H9 (cell line): Measurements from ENCODE around the gene CEP55. TPM values are rescaled to one million over a fixed set of nuclear protein-coding genes. Genes with fewer than 3 reads are reported as not detected.
"Not testable (repeated sequence)": the region's sequence is repeated elsewhere in the genome, so short reads cannot be mapped to it uniquely, and the experiment has no call there.

Experiments
- DNase-seq: peaks from one replicate; pipeline ENCODE4 v3.0.0-alpha.2; 2017
- H2AFZ ChIP-seq: one replicate; pipeline ENCODE4 v1.6.1; 2013; ENCODE audit warnings: mild to moderate bottlenecking, low read length, control low read depth, moderate library complexity
- H2AK5ac ChIP-seq: 2 replicates; pipeline ENCODE4 v1.6.1; 2013; ENCODE audit warnings: low read length, control low read depth, mixed read lengths; ENCODE audit not compliant: insufficient read length
- H2BK120ac ChIP-seq: one replicate; pipeline ENCODE4 v1.6.1; 2013; ENCODE audit warnings: low read depth, mild to moderate bottlenecking, low read length, control low read depth, inconsistent platforms; ENCODE audit not compliant: poor library complexity, severe bottlenecking
- H2BK12ac ChIP-seq: 2 replicates; pipeline ENCODE4 v1.6.1; 2013; ENCODE audit warnings: low read length, control low read depth, mixed read lengths, low read depth; ENCODE audit not compliant: insufficient read length
- H2BK15ac ChIP-seq: 2 replicates; pipeline ENCODE4 v1.6.1; 2013; ENCODE audit warnings: low read depth, low read length, control low read depth
- H2BK20ac ChIP-seq: one replicate; pipeline ENCODE4 v1.6.1; 2013; ENCODE audit warnings: low read depth, mild to moderate bottlenecking, low read length, control low read depth, inconsistent platforms; ENCODE audit not compliant: poor library complexity, severe bottlenecking
- H2BK5ac ChIP-seq: 2 replicates; pipeline ENCODE4 v1.6.1; 2013; ENCODE audit warnings: low read length, control low read depth, mixed read lengths; ENCODE audit not compliant: insufficient read length
- H3K14ac ChIP-seq: 2 replicates; pipeline ENCODE4 v1.6.1; 2013; ENCODE audit warnings: low read length, control low read depth; ENCODE audit not compliant: insufficient read depth
- H3K18ac ChIP-seq: 2 replicates; pipeline ENCODE4 v1.6.1; 2013; ENCODE audit warnings: low read depth, mild to moderate bottlenecking, mixed read lengths, low read length, control low read depth; ENCODE audit not compliant: insufficient read length
- H3K23ac ChIP-seq: 2 replicates; pipeline ENCODE4 v1.6.1; 2013; ENCODE audit warnings: low read length, control low read depth, mixed read lengths, low read depth; ENCODE audit not compliant: insufficient read length
- H3K23me2 ChIP-seq: 2 replicates; pipeline ENCODE4 v1.6.1; 2013; ENCODE audit warnings: low read depth, mild to moderate bottlenecking, mixed read lengths, low read length, control low read depth; ENCODE audit not compliant: insufficient read length, poor library complexity, severe bottlenecking
- H3K27ac ChIP-seq: 2 replicates; pipeline ENCODE4 v1.5.1; 2013; ENCODE audit warnings: low read length, control low read depth, mixed read lengths, low read depth; ENCODE audit not compliant: insufficient read length
- H3K27me3 ChIP-seq: 2 replicates; pipeline ENCODE4 v1.6.1; 2013; ENCODE audit warnings: low read length, control low read depth, inconsistent platforms; ENCODE audit not compliant: insufficient read depth
- H3K4ac ChIP-seq: 2 replicates; pipeline ENCODE4 v1.6.1; 2013; ENCODE audit warnings: low read depth, mild to moderate bottlenecking, control low read depth, inconsistent platforms, low read length, moderate library complexity
- H3K4me1 ChIP-seq: 2 replicates; pipeline ENCODE4 v1.6.1; 2013; ENCODE audit warnings: low read length, control low read depth, inconsistent platforms; ENCODE audit not compliant: insufficient read depth
- H3K4me2 ChIP-seq: 2 replicates; pipeline ENCODE4 v1.6.1; 2013; ENCODE audit warnings: low read length, control low read depth, mixed read lengths; ENCODE audit not compliant: insufficient read length, insufficient read depth
- H3K56ac ChIP-seq: 2 replicates; pipeline ENCODE4 v1.6.1; 2013; ENCODE audit warnings: low read depth, mild to moderate bottlenecking, mixed read lengths, low read length, control low read depth; ENCODE audit not compliant: insufficient read length
- H3K79me1 ChIP-seq: 2 replicates; pipeline ENCODE4 v1.6.1; 2013; ENCODE audit warnings: low read depth, mild to moderate bottlenecking, moderate library complexity, low read length, control low read depth, inconsistent platforms; ENCODE audit not compliant: insufficient read depth, poor library complexity, severe bottlenecking
- H3K79me2 ChIP-seq: 2 replicates; pipeline ENCODE4 v1.6.1; 2013; ENCODE audit warnings: low read length, control low read depth, inconsistent platforms; ENCODE audit not compliant: insufficient read depth
- H3K9ac ChIP-seq: 2 replicates; pipeline ENCODE4 v1.6.1; 2013; ENCODE audit warnings: low read length, control low read depth, mixed read lengths; ENCODE audit not compliant: insufficient read length; ENCODE audit errors: extremely low read depth
- H3K9me3 ChIP-seq: one replicate; pipeline ENCODE4 v1.6.1; 2013; ENCODE audit warnings: low read depth, low read length, inconsistent platforms; ENCODE audit not compliant: control insufficient read depth
- H3T11ph ChIP-seq: one replicate; pipeline ENCODE4 v1.6.1; 2013; ENCODE audit warnings: mild to moderate bottlenecking, low read length, control low read depth, inconsistent platforms
- H4K20me1 ChIP-seq: one replicate; pipeline ENCODE4 v1.6.1; 2013; ENCODE audit not compliant: control insufficient read depth, insufficient read length, insufficient read depth
- H4K5ac ChIP-seq: 2 replicates; pipeline ENCODE4 v1.6.1; 2013; ENCODE audit warnings: low read depth, mild to moderate bottlenecking, mixed read lengths, low read length, control low read depth; ENCODE audit not compliant: insufficient read length
- H4K8ac ChIP-seq: replicated peaks from 2 replicates; pipeline ENCODE4 v1.6.1; 2013; ENCODE audit warnings: low read length, control low read depth, mixed read lengths, low read depth; ENCODE audit not compliant: insufficient read length
- H4K91ac ChIP-seq: 2 replicates; pipeline ENCODE4 v1.6.1; 2013; ENCODE audit warnings: low read depth, mild to moderate bottlenecking, moderate library complexity, mixed read lengths, low read length, control low read depth; ENCODE audit not compliant: insufficient read length
- H3K27ac Mint-ChIP-seq, 3 experiments: 2 replicates in 2 of 3; 3 replicates in 1 of 3; pipeline ENCODE4 v1.8.0; 2020 to 2021; ENCODE audit warnings: mixed read lengths in 3 of 3, mild to moderate bottlenecking in 1 of 3, moderate library complexity in 1 of 3
- H3K27me3 Mint-ChIP-seq: 2 replicates; pipeline ENCODE4 v1.8.0; 2021; ENCODE audit warnings: low read depth, mild to moderate bottlenecking, moderate library complexity, mixed read lengths
- H3K36me3 Mint-ChIP-seq, 3 experiments: 2 replicates in 2 of 3; 3 replicates in 1 of 3; pipeline ENCODE4 v1.8.0; 2020 to 2021; ENCODE audit warnings: low read depth in 3 of 3, mixed read lengths in 3 of 3; ENCODE audit not compliant: insufficient read depth in 1 of 3
- H3K4me1 Mint-ChIP-seq, 2 experiments: 2 replicates each; pipeline ENCODE4 v1.8.0; 2020; ENCODE audit warnings: mixed read lengths in 2 of 2
- H3K4me3 Mint-ChIP-seq, 2 experiments: 2 replicates in 1 of 2; 3 replicates in 1 of 2; pipeline ENCODE4 v1.8.0; 2020 to 2021; ENCODE audit warnings: mild to moderate bottlenecking in 2 of 2, mixed read lengths in 2 of 2, moderate library complexity in 1 of 2
- H3K9me3 Mint-ChIP-seq, 2 experiments: 2 replicates in 1 of 2; 3 replicates in 1 of 2; pipeline ENCODE4 v1.8.0; 2020; ENCODE audit warnings: mild to moderate bottlenecking in 2 of 2, mixed read lengths in 2 of 2, moderate library complexity in 1 of 2
- CTCF ChIP-seq: fragments of 200-600 bp; sonication (generic); conservative IDR thresholded peaks from 3 replicates; pipeline ENCODE4 v1.8.0; 2021; ENCODE audit warnings: antibody characterized with exemption, mild to moderate bottlenecking
- whole genome bisulfite sequencing: extraction: QIAGEN DNeasy Blood & Tissue Kit; methylation state at CpG from one replicate; pipeline ENCODE4 v1.1.7; 2013; ENCODE audit warnings: missing lambda C conversion rate, low lambda C conversion rate, mixed read lengths; ENCODE audit not compliant: insufficient read length; ENCODE audit errors: extremely low coverage; 5-methylcytosine and 5-hydroxymethylcytosine counted together
- total RNA-seq: library from RNA; stranded (reverse); gene quantifications from 2 replicates; pipeline ENCODE4 v1.2.1, GENCODE V29; 2021

The CEP55 gene
- total RNA-seq, 1 experiment from 2014 or later: 17.8 TPM

- 0 out of 7 replicates have a peak overlapping the region, but pooled peaks of 2 of the 3 experiments have one; percentile 61 to 64 for H3K27ac Mint-ChIP-seq
- no peak overlapping the region for H2AK5ac ChIP-seq
Measured at GRCh38 chr10:93465806-93466675, 30.4 kb upstream of the CEP55 start.

GRCh38 chr10:93467635-93468034, 28.8 kb upstream of the CEP55 start:
- H2BK15ac ChIP-seq, H3K9ac ChIP-seq, H4K20me1 ChIP-seq, H3K18ac ChIP-seq, H3K27ac ChIP-seq, H3K36me3 Mint-ChIP-seq, H3K4me2 ChIP-seq, H3K4me3 Mint-ChIP-seq, H3K4ac ChIP-seq, H2BK120ac ChIP-seq, H2AK5ac ChIP-seq, H3K23me2 ChIP-seq, H3K79me2 ChIP-seq, H3K79me1 ChIP-seq, H2BK20ac ChIP-seq, H2AFZ ChIP-seq, H3K23ac ChIP-seq, H4K8ac ChIP-seq, H2BK12ac ChIP-seq, H2BK5ac ChIP-seq, DNase-seq, H3K27me3 ChIP-seq, H3K4me1 ChIP-seq, H4K5ac ChIP-seq, H3T11ph ChIP-seq, H3K14ac ChIP-seq, H4K91ac ChIP-seq, H3K9me3 Mint-ChIP-seq, H3K9me3 ChIP-seq, H3K27me3 Mint-ChIP-seq, H3K27ac Mint-ChIP-seq, H3K56ac ChIP-seq: not testable (repeated sequence)
- no CpG with 5 or more reads among the region's 4 CpGs for WGBS
- H3K4me1 Mint-ChIP-seq: peaks cover 13 to 16% of the 10 kb centered on the region in 2 experiments

More at GRCh38 chr10:93465806-93466675, 30.4 kb upstream of the CEP55 start:
- Histone ChIP-seq H2BK120ac (no peak overlapping the region), H4K91ac (no peak overlapping the region), H2BK15ac (no peak overlapping the region), H2BK20ac (no peak overlapping the region), H2BK5ac (no peak overlapping the region), H3K79me2 (no peaks in the 10 kb centered on the region), H4K8ac (no peak overlapping the region), H3K4me2 (no peak overlapping the region), H3K9me3 (no peaks in the 10 kb centered on the region), H4K5ac (no peak overlapping the region), H2BK12ac (no peak overlapping the region), H3K27ac (no peak overlapping the region), H4K20me1 (no peaks in the 10 kb centered on the region), H3K56ac (no peak overlapping the region), H3K79me1 (no peaks in the 10 kb centered on the region), H3T11ph (no peak overlapping the region), H3K9ac (no peak overlapping the region), H3K18ac (no peak overlapping the region), H3K14ac (no peak overlapping the region; the same call in 1 of the 2 replicates), H3K27me3 (no peaks in the 10 kb centered on the region), H2AFZ (no peak overlapping the region), H3K4me1 (no peaks in the 10 kb centered on the region; the same call in 1 of the 2 replicates), H3K23me2 (no peaks in the 10 kb centered on the region), H3K23ac (no peak overlapping the region), H3K4ac (no peak overlapping the region)
- DNase-seq: no peak
- H3K9me3 Mint-ChIP-seq: no peaks in the 10 kb centered on the region; a peak in 1 of 5 replicates
- no peak overlapping the region for H3K4me3 Mint-ChIP-seq
- H3K27me3 Mint-ChIP-seq: no peaks in the 10 kb centered on the region
- TF ChIP-seq CTCF: no peak
- WGBS: no CpG with 5 or more reads among the region's 8 CpGs
- no peaks in the 10 kb centered on the region for H3K36me3 Mint-ChIP-seq
- peaks cover 15 to 18% of the 10 kb centered on the region in 2 experiments for H3K4me1 Mint-ChIP-seq
